Heart left ventricle (tissue), 13 donors: ENCODE data around the gene KCNQ1.

Source experiments
- CTCF ChIP-seq, 12 donors: fragments of 200-600 bp; sonication (generic) in 4 of 12; IDR thresholded peaks; one replicate each; pipeline versions ENCODE4 v1.5.0 to v1.8.0; 2018 to 2022; ENCODE audit warnings: antibody characterized with exemption in 12 of 12, mild to moderate bottlenecking in 5 of 12
- POLR2A ChIP-seq, 2 donors: fragments of 450-650 bp; IDR thresholded peaks; one replicate each; pipeline ENCODE4 v1.6.1; 2017; ENCODE audit warnings: antibody characterized with exemption in 2 of 2, mild to moderate bottlenecking in 2 of 2, moderate library complexity in 2 of 2
- donor health status: ischemic (EF 13 %, LVEDD 7.1; RV severe dilation, severe dysfunction).
- donor health status: DM: no; HTN: yes; CAD: no.
- donor health status: DM: no; HTN: no; CAD: no.
- donor health status: ischemic (EF 25% LVEDD 6.9; RV normal size, moderate dysfunction).
- donor health status: ischemic (EF 25% LVEDD 5.7; RV mildly dilated, moderate dysfunction).
- donor health status: ischemic (EF 35%, LVEDD 5.7; RV mildly dilated, moderate dysfunction).
- donor health status: nonischemic (EF 11% LVEDD 7.7; RV severe dilation, severe dysfunction).
- donor health status: DM: yes; HTN: yes; CAD: no.
- donor health status: PGD.
- donor health status: ischemic (EF 29% LVEDD 5.4; RV normal size, mild dysfunction).
- donor health status: nonischemic (EF 23%, LVEDD 6.1; RV moderate dilation, normal function).

GRCh38 chr11:2892967-2893528, 448.2 kb downstream of the KCNQ1 start:
- TF ChIP-seq CTCF (IDR thresholded peaks at IDR 0.05) (no peak), POLR2A (IDR thresholded peaks at IDR 0.05) (no peak)
